AG09319 (cell line): ENCODE results near the gene MPO.

ENCODE experiments used
- DNase-seq: peaks from one replicate; pipeline ENCODE4 v3.0.0-alpha.2; 2010; ENCODE audit warnings: low read depth; ENCODE audit errors: extremely low read depth
- TF ChIP-seq, protein P1 (sequence below): IDR thresholded peaks from 2 replicates; pipeline ENCODE4 v1.5.1; 2011; ENCODE audit warnings: low read depth, mild to moderate bottlenecking, inconsistent platforms, low read length, moderate library complexity

The MPO gene

GRCh38 chr17:58268326-58268725 lies 12.4 kb downstream of the MPO start:
- TF ChIP-seq, protein P1, sequence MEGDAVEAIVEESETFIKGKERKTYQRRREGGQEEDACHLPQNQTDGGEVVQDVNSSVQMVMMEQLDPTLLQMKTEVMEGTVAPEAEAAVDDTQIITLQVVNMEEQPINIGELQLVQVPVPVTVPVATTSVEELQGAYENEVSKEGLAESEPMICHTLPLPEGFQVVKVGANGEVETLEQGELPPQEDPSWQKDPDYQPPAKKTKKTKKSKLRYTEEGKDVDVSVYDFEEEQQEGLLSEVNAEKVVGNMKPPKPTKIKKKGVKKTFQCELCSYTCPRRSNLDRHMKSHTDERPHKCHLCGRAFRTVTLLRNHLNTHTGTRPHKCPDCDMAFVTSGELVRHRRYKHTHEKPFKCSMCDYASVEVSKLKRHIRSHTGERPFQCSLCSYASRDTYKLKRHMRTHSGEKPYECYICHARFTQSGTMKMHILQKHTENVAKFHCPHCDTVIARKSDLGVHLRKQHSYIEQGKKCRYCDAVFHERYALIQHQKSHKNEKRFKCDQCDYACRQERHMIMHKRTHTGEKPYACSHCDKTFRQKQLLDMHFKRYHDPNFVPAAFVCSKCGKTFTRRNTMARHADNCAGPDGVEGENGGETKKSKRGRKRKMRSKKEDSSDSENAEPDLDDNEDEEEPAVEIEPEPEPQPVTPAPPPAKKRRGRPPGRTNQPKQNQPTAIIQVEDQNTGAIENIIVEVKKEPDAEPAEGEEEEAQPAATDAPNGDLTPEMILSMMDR, result no peak
- DNase-seq, result no peak

DNA sequence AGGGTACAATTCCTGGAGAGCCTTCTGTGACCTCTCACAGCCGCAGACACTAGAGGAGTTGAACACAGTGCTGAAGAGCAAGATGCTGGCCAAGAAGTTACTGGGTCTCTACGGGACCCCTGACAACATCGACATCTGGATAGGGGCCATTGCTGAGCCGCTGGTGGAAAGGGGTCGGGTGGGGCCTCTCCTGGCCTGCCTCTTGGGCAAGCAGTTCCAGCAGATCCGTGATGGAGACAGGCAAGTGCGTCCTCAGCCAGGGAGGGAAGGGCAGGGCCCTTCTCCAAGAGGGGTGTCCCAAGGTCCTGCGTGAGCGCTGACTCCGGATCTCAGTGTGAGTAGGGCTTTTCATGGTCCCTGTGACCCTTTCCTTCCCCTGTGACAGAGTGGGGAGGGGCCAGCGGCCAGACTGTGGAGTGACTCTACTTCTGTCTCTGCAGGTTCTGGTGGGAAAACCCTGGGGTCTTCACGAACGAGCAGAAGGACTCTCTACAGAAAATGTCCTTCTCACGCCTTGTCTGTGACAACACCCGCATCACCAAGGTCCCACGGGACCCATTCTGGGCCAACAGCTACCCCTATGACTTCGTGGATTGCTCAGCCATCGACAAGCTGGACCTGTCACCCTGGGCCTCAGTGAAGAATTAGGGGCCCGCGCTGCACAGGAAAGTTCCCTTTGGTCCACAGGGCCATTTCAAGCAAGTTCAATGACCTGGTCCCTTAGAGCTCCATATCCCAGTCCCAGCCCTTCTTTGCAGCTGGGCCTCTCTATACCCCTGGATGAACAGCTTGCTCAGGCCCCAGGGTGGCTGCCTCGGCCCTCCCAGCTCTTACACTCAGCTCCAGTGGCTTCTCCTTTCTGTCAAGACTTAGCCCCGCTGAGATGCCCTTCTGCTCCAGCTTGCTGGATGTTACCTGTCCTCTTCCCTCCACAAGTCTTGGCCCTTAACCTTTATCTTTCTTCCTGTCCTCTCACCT lies 13.1 kb downstream of the MPO start:
- TF ChIP-seq, protein P1, result no peak
- no peak for DNase-seq

DNA sequence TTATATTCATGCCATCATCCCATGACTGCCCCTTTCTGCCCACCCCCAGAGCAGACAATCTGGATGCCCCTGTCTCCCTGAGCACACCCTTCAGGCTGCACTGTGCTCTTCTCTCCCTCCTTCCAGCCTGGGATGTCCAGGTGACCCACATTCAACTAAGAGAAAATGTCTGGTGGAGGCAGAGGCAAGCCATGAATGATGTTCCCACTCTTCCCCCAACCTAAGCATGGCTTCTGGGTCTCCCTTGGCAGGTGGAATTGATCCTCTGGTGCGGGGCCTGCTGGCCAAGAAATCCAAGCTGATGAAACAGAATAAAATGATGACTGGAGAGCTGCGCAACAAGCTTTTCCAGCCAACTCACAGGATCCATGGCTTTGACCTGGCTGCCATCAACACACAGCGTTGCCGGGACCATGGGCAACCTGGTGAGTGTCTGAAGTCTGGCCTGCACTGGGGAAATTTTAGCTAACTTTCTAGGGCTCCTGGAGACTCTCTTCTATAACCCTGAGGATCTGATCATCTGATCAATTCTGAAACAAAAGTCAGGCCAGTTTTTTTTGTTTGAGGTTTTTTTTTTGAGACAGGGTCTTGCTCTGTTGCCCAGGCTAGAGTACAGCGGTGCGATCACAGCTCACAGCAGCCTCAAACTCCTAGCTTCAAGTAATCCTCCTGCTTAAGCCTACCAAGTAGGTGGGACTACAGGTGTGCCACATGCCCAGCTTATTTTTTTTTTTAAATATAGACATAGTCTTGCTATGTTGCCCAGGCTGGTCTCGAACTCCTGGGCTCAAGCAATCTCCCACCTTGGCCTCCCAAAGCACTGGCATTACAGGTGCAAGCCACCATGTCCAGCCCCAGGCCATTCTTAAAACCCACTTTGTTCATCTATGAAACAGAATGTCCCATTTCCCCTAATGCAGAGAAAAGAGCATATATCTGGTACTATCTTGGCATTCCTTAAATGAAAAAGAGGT lies 14.5 kb downstream of the MPO start:
- DNase-seq, result no peak
- TF ChIP-seq, protein P1, result no peak

GRCh38 chr17:58265271-58265670 lies 15.5 kb downstream of the MPO start:
- no peak for DNase-seq
- TF ChIP-seq, protein P1, result no peak

- DNase-seq, result no peak
- TF ChIP-seq, protein P1, result no peak
Measured at GRCh38 chr17:58264407-58265103, 16.2 kb downstream of the MPO start.

- no peak for DNase-seq
- TF ChIP-seq, protein P1, result no peak
Measured at GRCh38 chr17:58263773-58264172, 17.0 kb downstream of the MPO start.
